Stimulated activated CD8-positive, alpha-beta memory T cell treated with anti-CD3 and anti-CD28 coated beads, Interleukin-7, amount 100 ng/mL, for 1 hour (primary cell): ENCODE measurements around the gene PLXNA3.
A peak's percentile ranks its signal among the peaks of the same experiment; 100 is the strongest.
"Not testable (repeated sequence)": the region's sequence is repeated elsewhere in the genome, so short reads cannot be mapped to it uniquely, and the experiment has no call there.

Experiments
- DNase-seq, 2 donors: peaks; one replicate each; pipeline ENCODE4 v3.0.0-alpha.2; 2020; ENCODE audit warnings: low read depth in 2 of 2

The PLXNA3 gene

GRCh38 chrX:154478728-154479622 is 20.9 kb downstream of the PLXNA3 start, which contains the start of gene LAGE3:
TSS of gene LAGE3 (minus strand) at chrX:154479281. CDS start at chrX:154478915, 366 bp downstream.
- peak; percentile 88 to 89 for DNase-seq

- no peak for DNase-seq
These were observed 23.1 kb downstream of the PLXNA3 start for GRCh38 chrX:154481195-154481594.

GRCh38 chrX:154481911-154482601 is 24.0 kb downstream of the PLXNA3 start:
- no peak for DNase-seq

- DNase-seq: no peak
These were observed 24.7 kb downstream of the PLXNA3 start for GRCh38 chrX:154482786-154483185.

- no peak for DNase-seq
These were observed 25.2 kb downstream of the PLXNA3 start for GRCh38 chrX:154483325-154483724.

GRCh38 chrX:154484255-154485149 is 26.4 kb downstream of the PLXNA3 start:
- DNase-seq: no peak

GRCh38 chrX:154485150-154486051 is 27.3 kb downstream of the PLXNA3 start:
- DNase-seq: no peak

- no peak for DNase-seq
These were observed 27.9 kb downstream of the PLXNA3 start for GRCh38 chrX:154486052-154486395.

- DNase-seq: no peak
These were observed 28.5 kb downstream of the PLXNA3 start, which contains the start of gene UBL4A for GRCh38 chrX:154486396-154487207. TSS of gene UBL4A (minus strand) at chrX:154486615. CDS start at chrX:154486584, 31 bp downstream.

- no peak for DNase-seq
These were observed 29.6 kb downstream of the PLXNA3 start for GRCh38 chrX:154487518-154488290.

- no peak for DNase-seq
These were observed 30.4 kb downstream of the PLXNA3 start for GRCh38 chrX:154488336-154489075.

GRCh38 chrX:154489182-154489581 is 31.1 kb downstream of the PLXNA3 start:
- no peak for DNase-seq

- no peak for DNase-seq
These were observed 31.9 kb downstream of the PLXNA3 start for GRCh38 chrX:154490021-154490413.

GRCh38 chrX:154490414-154491083 is 32.5 kb downstream of the PLXNA3 start, which contains the start of gene SLC10A3:
TSS of gene SLC10A3 (minus strand) at chrX:154490629. CDS start at chrX:154488940, 1,689 bp downstream.
- peak; percentile 67 to 72 for DNase-seq

- no peak for DNase-seq
These were observed 36.6 kb downstream of the PLXNA3 start for GRCh38 chrX:154494715-154495114.

GRCh38 chrX:154495472-154495922 is 37.4 kb downstream of the PLXNA3 start:
- no peak for DNase-seq

- DNase-seq: not testable (repeated sequence)
These were observed 38.6 kb downstream of the PLXNA3 start for GRCh38 chrX:154496591-154497137.
